NT2/D1 (cell line): Measurements from ENCODE around the gene MYRF.

Source experiments
- SUZ12 ChIP-seq: IDR thresholded peaks from 2 replicates; pipeline ENCODE4 v1.6.1; 2011; ENCODE audit not compliant: insufficient read length, insufficient read depth; ENCODE audit errors: extremely low read depth
- YY1 ChIP-seq: IDR thresholded peaks from 2 replicates; pipeline ENCODE4 v1.6.1; 2011; ENCODE audit not compliant: insufficient read length, insufficient read depth
- ZNF274 ChIP-seq: IDR thresholded peaks from 2 replicates; pipeline ENCODE4 v1.6.1; 2011; ENCODE audit warnings: mild to moderate bottlenecking, low read depth, low read length

DNA sequence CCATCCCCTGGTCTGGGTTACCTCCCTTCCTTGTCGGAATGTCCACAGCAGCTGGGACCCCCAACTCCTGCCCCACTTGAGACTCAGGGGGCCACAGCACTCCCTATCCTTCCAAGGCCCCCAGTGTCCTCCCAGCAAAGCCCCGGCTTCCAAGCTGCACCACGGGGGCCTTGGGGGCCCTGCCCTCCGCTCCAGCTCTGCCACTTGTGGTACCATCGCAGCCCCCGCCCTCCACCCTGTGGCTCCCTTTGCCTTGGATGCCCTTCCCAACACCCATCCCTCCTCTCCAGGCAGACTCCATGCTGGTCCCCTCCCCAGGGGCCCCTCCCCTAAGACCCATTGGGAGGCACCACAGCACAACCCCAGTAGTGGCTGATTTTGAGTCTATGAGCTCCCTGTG, 22.7 kb downstream of the MYRF start:
- TF ChIP-seq YY1: no peak
- TF ChIP-seq SUZ12: no peak
- no peak for TF ChIP-seq ZNF274
